Measurements from ENCODE around the gene RPL29. TPM values are rescaled to one million over a fixed set of nuclear protein-coding genes. Genes with fewer than 3 reads are reported as not detected.

Gene RPL29
- total and polyA plus RNA-seq, 2 of the 4 experiments (the other 2 are of a cell fraction): 2,081 to 2,126 TPM

DNA sequence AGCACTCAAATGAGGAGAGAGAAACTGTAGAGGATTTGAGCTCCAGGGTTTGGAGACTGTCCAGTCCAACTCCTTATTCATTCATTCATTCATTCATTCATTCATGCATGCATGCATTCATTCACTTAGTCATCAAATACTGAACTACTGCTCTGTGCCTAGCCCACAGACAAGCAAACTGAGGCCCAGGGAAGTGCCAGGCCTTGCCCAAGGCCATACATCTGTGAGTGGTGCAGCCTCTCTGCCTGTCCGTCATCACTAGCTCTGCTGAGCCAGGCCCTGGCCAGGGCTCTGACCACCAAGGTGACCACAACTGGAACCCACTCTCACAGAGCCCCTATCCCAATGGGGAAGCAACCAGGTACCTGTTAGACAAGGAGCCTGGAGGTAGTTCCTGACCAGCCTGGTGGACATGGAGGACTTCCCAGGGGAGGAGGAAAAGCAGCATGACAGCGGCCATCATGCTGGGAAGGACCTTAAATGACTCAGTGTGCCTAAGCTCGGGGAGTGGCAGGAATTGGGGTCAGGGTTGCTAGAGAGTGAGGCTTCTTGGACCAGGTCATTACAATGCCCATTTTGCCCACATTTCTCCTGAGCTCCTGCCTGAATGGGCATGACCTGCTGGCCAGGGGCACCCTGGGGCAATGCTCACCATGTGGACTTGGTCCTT, 27.5 kb upstream of the RPL29 start:
- no peak overlapping the region for H3K4me3 ChIP-seq (ENCODE audit: insufficient read depth, low read depth, low read length)
- H3K36me3 ChIP-seq (ENCODE audit: control insufficient read depth, insufficient read depth, low read length): no peaks in the 10 kb centered on the region
- dilution Hi-C loops (cut with HindIII; ENCODE audit: low sequenced_read_pairs, unreplicated experiment) (no loop called here), intact Hi-C loops (cut with micrococcal nuclease) (no loop called here), in situ Hi-C loops (cut with MboI; ENCODE audit: low sequenced_read_pairs) (no loop called here)
- peaks cover 10% of the 10 kb centered on the region for H3K4me1 ChIP-seq (ENCODE audit: control insufficient read depth, insufficient read depth, low read length)
- H3K4me2 ChIP-seq (ENCODE audit: low read depth, low read length): no peak overlapping the region
- H4K91ac ChIP-seq (ENCODE audit: insufficient read depth, low read depth, low read length): no peak overlapping the region
- no peaks in the 10 kb centered on the region for H3K79me1 ChIP-seq (ENCODE audit: low read depth in 1 of 2, low read length in 2 of 2)
- DNase-seq (no peak), ATAC-seq (ENCODE audit: low read depth) (no peak)
- no peak overlapping the region for H2BK120ac ChIP-seq (ENCODE audit: low read depth, low read length)
- 0 out of 2 replicates have a peak, but pooled peaks cover 14% of the 10 kb centered on the region for H3K9me1 ChIP-seq (ENCODE audit: insufficient read depth, low read length)
- ChIA-PET POLR2A (ENCODE audit: unreplicated experiment) (no interaction called here), CTCF (interaction anchor here (1.0 kb wide), 1 partner anchor 30 kb away, joined by 3 read pairs; no protein-coding TSS in a partner anchor)
- H2AK5ac ChIP-seq (ENCODE audit: low read depth, low read length): peak overlapping the region; percentile 70
- no peak overlapping the region; a peak in 1 of 4 replicates for H4K8ac ChIP-seq (ENCODE audit: low read depth in 2 of 2, low read length in 2 of 2)
- H2BK20ac ChIP-seq (ENCODE audit: low read depth, low read length): no peak overlapping the region
- no peak overlapping the region for H3K18ac ChIP-seq (ENCODE audit: low read depth, low read length)
- no peaks in the 10 kb centered on the region for H3K9me3 ChIP-seq (ENCODE audit: control insufficient read depth, insufficient read depth, low read length)
- TF ChIP-seq RFX5 (IDR thresholded peaks at IDR 0.05; ENCODE audit: low read depth, low read length) (no peak), MAZ (IDR thresholded peaks at IDR 0.05; ENCODE audit: borderline replicate concordance, low read depth, low read length) (no peak), CEBPB (IDR thresholded peaks at IDR 0.05; ENCODE audit: low read depth, low read length) (no peak), NFE2L2 (IDR thresholded peaks at IDR 0.05; ENCODE audit: low read depth, low read length) (no peak), RCOR1 (IDR thresholded peaks at IDR 0.05; ENCODE audit: insufficient replicate concordance, low read length) (no peak), MAFK (IDR thresholded peaks at IDR 0.05; ENCODE audit: low read depth, low read length) (no peak), CHD1 (IDR thresholded peaks at IDR 0.05; ENCODE audit: low read depth, low read length) (no peak), RAD21 (IDR thresholded peaks at IDR 0.05; ENCODE audit: low read length) (no peak), BHLHE40 (IDR thresholded peaks at IDR 0.05; ENCODE audit: low read depth, low read length) (no peak)
- TF ChIP-seq, protein P1, sequence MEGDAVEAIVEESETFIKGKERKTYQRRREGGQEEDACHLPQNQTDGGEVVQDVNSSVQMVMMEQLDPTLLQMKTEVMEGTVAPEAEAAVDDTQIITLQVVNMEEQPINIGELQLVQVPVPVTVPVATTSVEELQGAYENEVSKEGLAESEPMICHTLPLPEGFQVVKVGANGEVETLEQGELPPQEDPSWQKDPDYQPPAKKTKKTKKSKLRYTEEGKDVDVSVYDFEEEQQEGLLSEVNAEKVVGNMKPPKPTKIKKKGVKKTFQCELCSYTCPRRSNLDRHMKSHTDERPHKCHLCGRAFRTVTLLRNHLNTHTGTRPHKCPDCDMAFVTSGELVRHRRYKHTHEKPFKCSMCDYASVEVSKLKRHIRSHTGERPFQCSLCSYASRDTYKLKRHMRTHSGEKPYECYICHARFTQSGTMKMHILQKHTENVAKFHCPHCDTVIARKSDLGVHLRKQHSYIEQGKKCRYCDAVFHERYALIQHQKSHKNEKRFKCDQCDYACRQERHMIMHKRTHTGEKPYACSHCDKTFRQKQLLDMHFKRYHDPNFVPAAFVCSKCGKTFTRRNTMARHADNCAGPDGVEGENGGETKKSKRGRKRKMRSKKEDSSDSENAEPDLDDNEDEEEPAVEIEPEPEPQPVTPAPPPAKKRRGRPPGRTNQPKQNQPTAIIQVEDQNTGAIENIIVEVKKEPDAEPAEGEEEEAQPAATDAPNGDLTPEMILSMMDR (conservative IDR thresholded peaks at IDR 0.05; ENCODE audit: low read depth, low read length): no peak
- TF ChIP-seq, protein P2, sequence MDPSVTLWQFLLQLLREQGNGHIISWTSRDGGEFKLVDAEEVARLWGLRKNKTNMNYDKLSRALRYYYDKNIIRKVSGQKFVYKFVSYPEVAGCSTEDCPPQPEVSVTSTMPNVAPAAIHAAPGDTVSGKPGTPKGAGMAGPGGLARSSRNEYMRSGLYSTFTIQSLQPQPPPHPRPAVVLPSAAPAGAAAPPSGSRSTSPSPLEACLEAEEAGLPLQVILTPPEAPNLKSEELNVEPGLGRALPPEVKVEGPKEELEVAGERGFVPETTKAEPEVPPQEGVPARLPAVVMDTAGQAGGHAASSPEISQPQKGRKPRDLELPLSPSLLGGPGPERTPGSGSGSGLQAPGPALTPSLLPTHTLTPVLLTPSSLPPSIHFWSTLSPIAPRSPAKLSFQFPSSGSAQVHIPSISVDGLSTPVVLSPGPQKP (IDR thresholded peaks at IDR 0.05; ENCODE audit: borderline replicate concordance, low read depth, low read length): no peak
- TF ChIP-seq, protein P3, sequence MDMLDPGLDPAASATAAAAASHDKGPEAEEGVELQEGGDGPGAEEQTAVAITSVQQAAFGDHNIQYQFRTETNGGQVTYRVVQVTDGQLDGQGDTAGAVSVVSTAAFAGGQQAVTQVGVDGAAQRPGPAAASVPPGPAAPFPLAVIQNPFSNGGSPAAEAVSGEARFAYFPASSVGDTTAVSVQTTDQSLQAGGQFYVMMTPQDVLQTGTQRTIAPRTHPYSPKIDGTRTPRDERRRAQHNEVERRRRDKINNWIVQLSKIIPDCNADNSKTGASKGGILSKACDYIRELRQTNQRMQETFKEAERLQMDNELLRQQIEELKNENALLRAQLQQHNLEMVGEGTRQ (IDR thresholded peaks at IDR 0.05; ENCODE audit: low read depth, low read length): no peak
- H3K23ac ChIP-seq (ENCODE audit: low read depth, low read length): no peak overlapping the region
- no peak overlapping the region for H3K4ac ChIP-seq (ENCODE audit: low read depth, low read length)
- no peak overlapping the region for H3K14ac ChIP-seq (replicated peaks; ENCODE audit: low read depth, low read length)
- 100% methylated on average over 1 of the region's 3 CpGs; no CpG with 5 or more reads in 1 of the 2 experiments for WGBS, 2 experiments (ENCODE audit: extremely low coverage in 2 of 2, insufficient read length in 1 of 2)
- no peak overlapping the region for H3K9ac ChIP-seq (ENCODE audit: low read depth, low read length)
- no peaks in the 10 kb centered on the region for H4K20me1 ChIP-seq (ENCODE audit: insufficient read depth, low read length)
- H3K56ac ChIP-seq (ENCODE audit: extremely low read depth, insufficient read depth, low read length): no peak overlapping the region
- no peak overlapping the region for H3K27ac ChIP-seq (ENCODE audit: insufficient read depth, low read length)
- H2BK15ac ChIP-seq (ENCODE audit: low read depth, low read length): 0 out of 3 replicates have a peak overlapping the region, but pooled peaks have one; percentile 43
- H2AFZ ChIP-seq (replicated peaks; ENCODE audit: low read length, poor library complexity): no peak overlapping the region
- no TSS peak for BruUV-seq (replicated peaks)
- H3K27me3 ChIP-seq (ENCODE audit: control insufficient read depth, insufficient read depth, low read length): no peaks in the 10 kb centered on the region
- H2BK5ac ChIP-seq (ENCODE audit: low read depth, low read length, poor library complexity, severe bottlenecking): no peak overlapping the region
- no peak overlapping the region for H2AK9ac ChIP-seq (replicated peaks; ENCODE audit: low read depth, low read length, poor library complexity)
- no peak overlapping the region for H4K5ac ChIP-seq (ENCODE audit: low read depth, low read length)

All from IMR-90 (cell line).